Measurements from ENCODE around the gene ABL2. TPM values are rescaled to one million over a fixed set of nuclear protein-coding genes. Genes with fewer than 3 reads are reported as not detected.
A peak's percentile ranks its signal among the peaks of the same experiment; 100 is the strongest.
"Not testable (repeated sequence)": the region's sequence is repeated elsewhere in the genome, so short reads cannot be mapped to it uniquely, and the experiment has no call there.

Gene ABL2
- total and polyA plus RNA-seq, 2 donors (not counting 1 experiment from before 2014, with no cell fraction given), result 2.6 to 20.0 TPM

DNA sequence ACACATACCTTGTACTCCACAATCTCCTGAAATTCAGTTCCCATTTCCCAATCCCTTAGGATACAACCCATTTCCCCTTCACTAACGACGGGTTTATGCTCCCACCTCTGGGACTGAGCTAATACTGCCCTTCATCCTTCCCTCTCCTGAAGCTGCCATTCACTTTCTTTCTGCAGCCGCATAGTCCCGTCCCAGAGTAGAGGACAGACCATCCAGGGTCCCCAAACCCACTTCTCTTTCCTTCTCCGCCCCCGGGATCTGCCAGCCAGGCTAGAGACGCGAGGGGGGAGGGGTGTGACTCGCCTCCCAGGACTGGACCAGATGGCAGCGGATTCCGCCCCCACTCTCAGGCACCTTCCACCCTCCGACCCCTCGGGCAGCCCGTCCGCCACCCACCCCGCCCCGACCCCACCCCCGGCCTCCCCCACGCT, 679 bp downstream of the ABL2 start:
- intact Hi-C loops (cut with micrococcal nuclease), result loop anchor here (2.0 to 10.0 kb wide), 4 partner anchors 104 to 201 kb away; partner anchors contain the start of genes AXDND1, FAM20B and TOR3A
- peak overlapping the region; percentile 92 for H2AFZ ChIP-seq (ENCODE audit: insufficient read depth, low read depth, low read length, poor library complexity, severe bottlenecking)
- Mint-ChIP-seq H3K27ac (peak overlapping the region; percentile 48), H3K4me3 (peak overlapping the region; percentile 93), H3K4me1 (peaks cover 29% of the 10 kb centered on the region), H3K9me3 (ENCODE audit: insufficient read depth) (no peaks in the 10 kb centered on the region), H3K27me3 (no peaks in the 10 kb centered on the region)
- H3K27ac ChIP-seq (ENCODE audit: low read length in 2 of 2), result peak overlapping the region in 1 of 2 donors; percentile 21
- ChIA-PET POLR2A (no interaction called here), CTCF (no interaction called here)
- H3K9me3 ChIP-seq (ENCODE audit: control extremely low read depth in 1 of 3, control insufficient read depth in 2 of 3, insufficient read depth in 1 of 3, low read length in 2 of 3), result no peaks in the 10 kb centered on the region
- no peaks in the 10 kb centered on the region for H3K27me3 ChIP-seq (replicated peaks in 1 of 4; ENCODE audit: control extremely low read depth in 1 of 4, control insufficient read depth in 3 of 4, insufficient read depth in 4 of 4, low read length in 3 of 4)
- ATAC-seq (ENCODE audit: low read depth) (peak; percentile 25), DNase-seq (peak; percentile 25)
- peaks cover 7 to 13% of the 10 kb centered on the region in 2 donors for H3K4me1 ChIP-seq (ENCODE audit: control insufficient read depth in 2 of 2, insufficient read depth in 2 of 2, low read length in 2 of 2)
- 3% methylated on average over 5 of the region's 19 CpGs for WGBS (ENCODE audit: insufficient coverage)
- TF ChIP-seq, protein P1, sequence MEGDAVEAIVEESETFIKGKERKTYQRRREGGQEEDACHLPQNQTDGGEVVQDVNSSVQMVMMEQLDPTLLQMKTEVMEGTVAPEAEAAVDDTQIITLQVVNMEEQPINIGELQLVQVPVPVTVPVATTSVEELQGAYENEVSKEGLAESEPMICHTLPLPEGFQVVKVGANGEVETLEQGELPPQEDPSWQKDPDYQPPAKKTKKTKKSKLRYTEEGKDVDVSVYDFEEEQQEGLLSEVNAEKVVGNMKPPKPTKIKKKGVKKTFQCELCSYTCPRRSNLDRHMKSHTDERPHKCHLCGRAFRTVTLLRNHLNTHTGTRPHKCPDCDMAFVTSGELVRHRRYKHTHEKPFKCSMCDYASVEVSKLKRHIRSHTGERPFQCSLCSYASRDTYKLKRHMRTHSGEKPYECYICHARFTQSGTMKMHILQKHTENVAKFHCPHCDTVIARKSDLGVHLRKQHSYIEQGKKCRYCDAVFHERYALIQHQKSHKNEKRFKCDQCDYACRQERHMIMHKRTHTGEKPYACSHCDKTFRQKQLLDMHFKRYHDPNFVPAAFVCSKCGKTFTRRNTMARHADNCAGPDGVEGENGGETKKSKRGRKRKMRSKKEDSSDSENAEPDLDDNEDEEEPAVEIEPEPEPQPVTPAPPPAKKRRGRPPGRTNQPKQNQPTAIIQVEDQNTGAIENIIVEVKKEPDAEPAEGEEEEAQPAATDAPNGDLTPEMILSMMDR (IDR thresholded peaks at IDR 0.05), result no peak
- TF ChIP-seq EZH2 (IDR thresholded peaks at IDR 0.05; ENCODE audit: borderline replicate concordance, insufficient read depth, low read depth, low read length, poor library complexity, severe bottlenecking), result no peak
- H3K4me3 ChIP-seq (ENCODE audit: control extremely low read depth in 1 of 5, extremely low read depth in 1 of 5, insufficient read depth in 1 of 5, low read depth in 2 of 5, low read length in 4 of 5), result peak overlapping the region; percentile 62 to 87 (median 85)
- peak overlapping the region; percentile 91 for H3K4me2 ChIP-seq (replicated peaks; ENCODE audit: low read depth, low read length, poor library complexity, severe bottlenecking)
- peaks cover 34% of the 10 kb centered on the region for H3K79me2 ChIP-seq (ENCODE audit: control insufficient read depth, insufficient read depth, low read length)
- H3K9ac ChIP-seq (ENCODE audit: low read length), result peak overlapping the region; percentile 91
- no peaks in the 10 kb centered on the region for H3K36me3 ChIP-seq (replicated peaks in 1 of 2; ENCODE audit: control extremely low read depth in 1 of 2, control insufficient read depth in 1 of 2, extremely low read depth in 1 of 2, insufficient read depth in 2 of 2, low read length in 1 of 2)
- no peaks in the 10 kb centered on the region for H4K20me1 ChIP-seq (ENCODE audit: control insufficient read depth, insufficient read depth, low read length, poor library complexity, severe bottlenecking)

DNA sequence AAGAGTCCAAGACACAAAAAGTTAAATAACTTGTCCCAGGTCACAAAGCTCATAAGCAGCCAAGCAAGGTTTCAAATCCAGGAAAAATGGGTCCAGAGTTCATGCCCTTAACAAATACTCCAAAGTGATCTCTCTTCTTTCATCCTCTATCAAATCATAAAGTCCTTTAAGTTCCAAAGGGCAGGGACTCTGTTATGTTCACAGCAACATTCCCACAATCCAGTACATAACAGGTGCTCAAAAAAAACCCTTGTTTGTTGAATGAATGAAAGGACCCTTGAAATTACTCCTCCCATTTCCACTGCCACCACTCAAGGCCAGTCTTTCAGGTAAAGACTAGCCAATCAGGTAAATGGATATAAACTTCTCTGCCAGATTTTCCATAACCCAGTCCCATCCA, 2.7 kb downstream of the ABL2 start:
- DNase-seq (no peak), ATAC-seq (ENCODE audit: low read depth) (no peak)
- H3K4me1 Mint-ChIP-seq, result peaks cover 29% of the 10 kb centered on the region
- H3K27ac Mint-ChIP-seq, result no peak overlapping the region
- H3K27me3 ChIP-seq (replicated peaks in 1 of 4; ENCODE audit: control extremely low read depth in 1 of 4, control insufficient read depth in 3 of 4, insufficient read depth in 4 of 4, low read length in 3 of 4), result no peaks in the 10 kb centered on the region
- H3K9me3 ChIP-seq (ENCODE audit: control extremely low read depth in 1 of 3, control insufficient read depth in 2 of 3, insufficient read depth in 1 of 3, low read length in 2 of 3), result no peaks in the 10 kb centered on the region
- H2AFZ ChIP-seq (ENCODE audit: insufficient read depth, low read depth, low read length, poor library complexity, severe bottlenecking), result no peak overlapping the region
- TF ChIP-seq, protein P1 (IDR thresholded peaks at IDR 0.05), result no peak
- no peak for TF ChIP-seq EZH2 (IDR thresholded peaks at IDR 0.05; ENCODE audit: borderline replicate concordance, insufficient read depth, low read depth, low read length, poor library complexity, severe bottlenecking)
- H3K9ac ChIP-seq (ENCODE audit: low read length), result no peak overlapping the region
- H3K36me3 ChIP-seq (replicated peaks in 1 of 2; ENCODE audit: control extremely low read depth in 1 of 2, control insufficient read depth in 1 of 2, extremely low read depth in 1 of 2, insufficient read depth in 2 of 2, low read length in 1 of 2), result peaks cover 2% of the 10 kb centered on the region in 2 experiments
- no peak overlapping the region for H3K4me3 Mint-ChIP-seq
- no peaks in the 10 kb centered on the region for H3K9me3 Mint-ChIP-seq (ENCODE audit: insufficient read depth)
- no peaks in the 10 kb centered on the region for H4K20me1 ChIP-seq (ENCODE audit: control insufficient read depth, insufficient read depth, low read length, poor library complexity, severe bottlenecking)
- intact Hi-C loops (cut with micrococcal nuclease), result loop anchor here (5.0 to 10.0 kb wide), 3 partner anchors 102 to 199 kb away; partner anchors contain the start of genes FAM20B and TOR3A
- CTCF ChIA-PET, result no interaction called here
- H3K4me1 ChIP-seq (ENCODE audit: control insufficient read depth in 2 of 2, insufficient read depth in 2 of 2, low read length in 2 of 2), result peaks cover 7 to 13% of the 10 kb centered on the region in 2 donors
- H3K4me2 ChIP-seq (replicated peaks; ENCODE audit: low read depth, low read length, poor library complexity, severe bottlenecking), result no peak overlapping the region
- peaks cover 45% of the 10 kb centered on the region for H3K79me2 ChIP-seq (ENCODE audit: control insufficient read depth, insufficient read depth, low read length)
- no peaks in the 10 kb centered on the region for H3K27me3 Mint-ChIP-seq
- H3K4me3 ChIP-seq (ENCODE audit: control extremely low read depth in 1 of 5, extremely low read depth in 1 of 5, insufficient read depth in 1 of 5, low read depth in 2 of 5, low read length in 4 of 5), result no peak overlapping the region
- H3K27ac ChIP-seq (ENCODE audit: low read length in 2 of 2), result no peak overlapping the region
- POLR2A ChIA-PET, result interaction anchor here (1.0 kb wide), 1 partner anchor 139 kb away, joined by 3 read pairs; the partner anchor contains the start of gene AXDND1

DNA sequence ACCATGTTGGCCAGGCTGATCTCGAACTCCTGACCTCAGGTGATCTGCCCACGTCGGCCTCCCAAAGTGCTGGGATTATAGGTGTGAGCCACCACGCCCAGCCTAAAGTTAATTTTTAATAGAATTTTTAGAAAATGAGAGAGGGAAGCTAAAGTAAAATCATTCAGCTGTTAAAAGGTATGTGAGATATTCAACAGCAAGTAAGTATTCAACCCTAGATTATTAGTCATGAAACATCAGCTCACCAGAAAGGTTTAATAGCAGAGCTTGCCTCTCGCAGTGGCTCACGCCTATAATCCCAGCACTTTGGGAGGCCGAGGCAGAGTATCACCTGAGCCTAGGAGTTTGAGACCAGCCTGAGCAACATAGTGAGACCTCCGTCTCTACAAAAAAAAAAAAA, 5.0 kb downstream of the ABL2 start:
- H3K4me1 Mint-ChIP-seq, result peaks cover 22% of the 10 kb centered on the region
- H3K27me3 Mint-ChIP-seq; H2AFZ ChIP-seq (ENCODE audit: insufficient read depth, low read depth, low read length, poor library complexity, severe bottlenecking); H3K36me3 ChIP-seq (replicated peaks in 1 of 2; ENCODE audit: control extremely low read depth in 1 of 2, control insufficient read depth in 1 of 2, extremely low read depth in 1 of 2, insufficient read depth in 2 of 2, low read length in 1 of 2); H3K27me3 ChIP-seq (replicated peaks in 1 of 4; ENCODE audit: control extremely low read depth in 1 of 4, control insufficient read depth in 3 of 4, insufficient read depth in 4 of 4, low read length in 3 of 4); H3K9ac ChIP-seq (ENCODE audit: low read length); DNase-seq; H3K27ac Mint-ChIP-seq; ATAC-seq (ENCODE audit: low read depth); H3K4me2 ChIP-seq (replicated peaks; ENCODE audit: low read depth, low read length, poor library complexity, severe bottlenecking); H3K27ac ChIP-seq (ENCODE audit: low read length in 2 of 2); H3K9me3 Mint-ChIP-seq (ENCODE audit: insufficient read depth); H3K4me3 Mint-ChIP-seq; CTCF ChIA-PET; H3K9me3 ChIP-seq (ENCODE audit: control extremely low read depth in 1 of 3, control insufficient read depth in 2 of 3, insufficient read depth in 1 of 3, low read length in 2 of 3); H3K4me3 ChIP-seq (ENCODE audit: control extremely low read depth in 1 of 5, extremely low read depth in 1 of 5, insufficient read depth in 1 of 5, low read depth in 2 of 5, low read length in 4 of 5); H3K4me1 ChIP-seq (ENCODE audit: control insufficient read depth in 2 of 2, insufficient read depth in 2 of 2, low read length in 2 of 2); H4K20me1 ChIP-seq (ENCODE audit: control insufficient read depth, insufficient read depth, low read length, poor library complexity, severe bottlenecking): not testable (repeated sequence)
- POLR2A ChIA-PET, result interaction anchor here (0.6 kb wide), 1 partner anchor 613 kb away, joined by 5 read pairs; no protein-coding TSS in a partner anchor
- intact Hi-C loops (cut with micrococcal nuclease), result loop anchor here (10.0 kb wide), 1 partner anchor 100 kb away; no protein-coding TSS in a partner anchor
- WGBS (ENCODE audit: insufficient coverage), result 100% methylated on average over 6 of the region's 8 CpGs
- H3K79me2 ChIP-seq (ENCODE audit: control insufficient read depth, insufficient read depth, low read length), result peaks cover 50% of the 10 kb centered on the region

Data from B cell (primary cell).